CD4-positive, alpha-beta T cell treated with Interleukin-6 for 4 hours (primary cell): ENCODE results near the gene INCENP.
A peak's percentile ranks its signal among the peaks of the same experiment; 100 is the strongest.

Source experiments
- DNase-seq: peaks from one replicate; pipeline ENCODE4 v3.0.0-alpha.2; 2020; ENCODE audit warnings: mixed read lengths

Gene INCENP

DNA sequence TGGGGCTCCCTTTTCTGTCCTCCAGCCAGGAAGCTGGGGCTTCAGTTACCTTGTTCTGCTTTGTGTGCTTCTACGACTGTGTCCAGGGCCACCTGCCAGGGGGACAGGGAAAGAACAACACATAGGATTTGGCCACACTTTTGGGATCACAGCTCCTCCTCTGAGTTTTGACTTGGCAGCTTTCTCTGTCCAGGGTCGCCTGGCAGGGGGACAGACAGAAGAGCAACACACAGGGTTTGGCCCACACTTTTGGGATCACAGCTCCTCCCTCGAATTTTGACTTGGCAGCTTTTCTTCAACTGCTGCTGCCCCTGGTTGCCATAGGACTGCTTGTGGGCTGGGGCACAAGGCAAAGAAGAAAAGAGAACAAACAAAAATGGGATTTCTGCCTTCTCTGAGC lies 19.1 kb downstream of the INCENP start:
- no peak for DNase-seq

DNA sequence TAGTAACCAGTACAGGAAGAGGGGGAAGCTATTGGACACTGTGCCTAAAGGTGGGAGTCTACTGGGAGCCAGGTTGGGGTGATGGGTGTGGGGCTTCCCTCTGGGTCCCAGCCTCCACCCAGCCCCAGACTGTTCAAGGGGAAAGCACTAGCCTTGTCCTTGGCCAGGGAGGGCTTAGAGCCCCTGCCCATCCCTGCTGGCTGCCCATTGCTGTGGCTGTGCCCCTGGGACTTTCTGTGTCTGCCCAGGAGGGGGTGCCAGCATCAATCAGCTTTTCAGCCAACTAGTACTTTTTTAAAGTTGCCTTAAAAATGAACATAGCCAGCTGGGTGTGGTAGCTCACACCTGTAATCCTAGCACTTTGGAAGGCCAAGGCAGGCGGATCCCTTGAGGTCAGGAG lies 19.9 kb downstream of the INCENP start:
- DNase-seq: no peak

DNA sequence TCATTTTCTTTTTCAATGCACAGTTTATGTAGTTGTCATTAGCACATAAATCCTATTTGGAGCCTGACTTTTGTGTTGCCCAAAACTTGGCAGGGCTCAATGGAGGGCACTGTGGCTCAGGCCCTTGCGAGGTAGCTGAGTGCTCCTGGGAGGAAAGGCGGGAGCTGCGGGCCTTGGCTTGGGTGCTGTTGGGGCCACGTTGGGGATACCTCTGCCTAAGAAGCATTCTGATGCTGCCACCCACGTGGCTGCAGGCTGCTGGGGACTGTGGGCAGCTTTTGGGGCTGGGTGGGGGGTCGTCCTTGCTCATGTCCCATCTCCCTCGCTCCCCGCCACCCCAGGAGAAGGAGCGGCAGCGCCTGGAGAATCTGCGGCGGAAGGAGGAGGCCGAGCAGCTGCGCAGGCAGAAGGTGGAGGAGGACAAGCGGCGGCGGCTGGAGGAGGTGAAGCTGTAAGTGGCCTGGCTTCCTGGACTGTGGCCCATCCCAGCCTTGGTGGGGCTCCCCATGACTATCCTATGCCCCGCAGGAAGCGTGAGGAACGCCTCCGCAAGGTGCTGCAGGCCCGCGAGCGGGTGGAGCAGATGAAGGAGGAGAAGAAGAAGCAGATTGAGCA lies 20.9 kb downstream of the INCENP start:
- no peak for DNase-seq

DNA sequence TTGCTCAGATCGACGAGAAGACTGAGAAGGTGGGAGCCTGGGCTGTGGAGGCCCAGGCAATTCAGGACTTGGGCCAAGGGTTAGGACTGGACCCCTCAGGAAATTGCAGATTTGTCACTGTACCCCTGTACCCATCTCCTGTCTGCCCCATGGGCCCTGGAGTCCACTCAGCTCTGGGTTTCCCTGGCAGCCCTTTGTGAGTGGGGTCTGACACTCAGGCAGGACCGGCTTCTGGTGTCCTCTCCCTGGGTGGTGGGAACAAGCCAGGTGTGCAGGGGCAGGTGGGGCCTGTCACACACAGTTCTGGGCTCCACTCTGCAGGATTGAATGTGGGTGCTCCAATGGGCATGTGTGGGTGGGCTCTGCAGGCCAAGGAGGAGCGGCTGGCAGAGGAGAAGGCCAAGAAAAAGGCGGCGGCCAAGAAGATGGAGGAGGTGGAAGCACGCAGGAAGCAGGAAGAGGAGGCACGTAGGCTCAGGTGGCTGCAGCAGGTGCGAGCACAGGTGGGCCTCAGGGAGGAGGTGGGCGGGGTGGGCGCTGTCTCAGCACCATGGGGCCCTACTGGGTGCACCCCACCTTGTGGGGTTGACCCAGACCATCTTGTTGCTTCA lies 21.6 kb downstream of the INCENP start:
- no peak for DNase-seq

DNA sequence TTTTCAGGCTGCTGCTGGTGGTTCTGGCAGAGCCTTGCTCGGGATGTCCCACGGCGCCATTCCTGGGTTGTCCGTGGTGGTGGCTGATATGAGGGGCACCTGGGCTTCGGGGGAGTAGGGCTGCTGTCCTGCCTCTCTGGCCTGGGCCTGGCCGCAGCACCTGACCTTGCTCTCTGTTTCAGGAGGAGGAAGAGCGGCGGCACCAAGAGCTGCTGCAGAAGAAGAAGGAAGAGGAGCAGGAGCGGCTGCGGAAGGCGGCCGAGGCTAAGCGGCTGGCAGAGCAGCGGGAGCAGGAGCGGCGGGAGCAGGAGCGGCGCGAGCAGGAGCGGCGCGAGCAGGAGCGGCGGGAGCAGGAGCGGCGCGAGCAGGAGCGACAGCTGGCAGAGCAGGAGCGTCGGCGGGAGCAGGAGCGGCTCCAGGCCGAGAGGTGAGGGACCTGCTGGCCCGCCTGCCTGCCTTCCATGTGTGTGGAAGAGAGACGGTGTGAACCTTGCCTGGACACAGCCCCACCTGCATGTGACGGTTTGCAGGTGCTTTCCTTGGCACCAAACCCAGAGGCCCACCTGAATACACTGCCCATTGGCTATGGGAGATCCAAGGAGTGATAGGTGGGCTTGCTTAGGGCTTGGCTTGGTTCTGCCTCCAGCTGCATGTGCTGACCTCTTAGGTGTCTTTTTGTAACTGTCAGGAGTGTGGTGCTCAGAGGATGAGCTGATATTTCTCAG lies 22.8 kb downstream of the INCENP start:
- no peak for DNase-seq

DNA sequence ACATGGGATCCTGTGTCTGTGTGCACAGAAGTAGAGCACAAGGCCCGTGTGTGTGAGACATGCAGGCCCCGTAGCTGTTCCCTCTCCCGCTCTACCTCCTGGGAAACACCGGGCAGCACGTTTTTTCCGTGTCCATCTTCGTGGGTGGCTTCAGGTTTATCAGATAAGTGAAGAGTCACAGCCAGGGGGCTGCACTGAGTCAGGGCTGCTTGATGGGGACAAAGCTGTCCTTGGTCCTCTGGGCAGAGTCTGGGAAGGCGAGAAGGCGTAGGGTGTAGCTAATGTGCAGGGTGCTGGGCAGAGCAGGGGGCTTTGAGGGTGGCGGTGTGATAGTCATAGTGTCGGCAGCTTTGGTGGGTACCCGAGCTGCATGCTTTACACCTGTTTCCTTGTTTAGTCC lies 23.7 kb downstream of the INCENP start:
- DNase-seq: no peak

DNA sequence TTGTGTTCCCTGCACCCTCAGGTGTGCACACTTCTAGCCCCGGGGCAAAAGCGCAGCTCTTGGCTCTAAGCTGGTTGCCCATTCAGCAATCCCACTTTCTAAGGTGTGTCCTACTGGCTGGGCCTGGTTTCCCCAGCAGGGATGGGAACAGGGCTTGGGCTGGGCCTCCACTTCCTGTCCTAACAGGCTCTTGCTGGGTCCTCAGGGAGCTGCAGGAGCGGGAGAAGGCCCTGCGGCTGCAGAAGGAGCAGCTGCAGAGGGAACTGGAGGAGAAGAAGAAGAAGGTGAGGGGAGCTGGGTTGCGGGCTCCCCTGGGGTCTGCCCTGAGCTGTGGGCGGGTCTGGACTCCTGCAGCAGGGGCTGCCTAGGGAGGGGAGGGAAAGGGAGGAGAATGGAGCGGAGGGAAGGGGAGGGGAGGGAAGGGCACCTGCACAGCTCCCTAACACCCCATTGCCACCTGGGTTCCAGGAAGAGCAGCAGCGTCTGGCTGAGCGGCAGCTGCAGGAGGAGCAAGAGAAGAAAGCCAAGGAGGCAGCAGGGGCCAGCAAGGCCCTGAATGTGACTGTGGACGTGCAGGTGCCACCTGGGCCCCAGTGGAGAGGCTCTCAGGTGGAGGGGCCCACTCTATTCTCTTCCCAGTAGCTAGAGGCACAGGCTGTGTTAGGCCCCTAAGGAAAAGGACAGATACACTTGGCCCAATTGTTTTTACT lies 24.6 kb downstream of the INCENP start:
- DNase-seq: no peak

DNA sequence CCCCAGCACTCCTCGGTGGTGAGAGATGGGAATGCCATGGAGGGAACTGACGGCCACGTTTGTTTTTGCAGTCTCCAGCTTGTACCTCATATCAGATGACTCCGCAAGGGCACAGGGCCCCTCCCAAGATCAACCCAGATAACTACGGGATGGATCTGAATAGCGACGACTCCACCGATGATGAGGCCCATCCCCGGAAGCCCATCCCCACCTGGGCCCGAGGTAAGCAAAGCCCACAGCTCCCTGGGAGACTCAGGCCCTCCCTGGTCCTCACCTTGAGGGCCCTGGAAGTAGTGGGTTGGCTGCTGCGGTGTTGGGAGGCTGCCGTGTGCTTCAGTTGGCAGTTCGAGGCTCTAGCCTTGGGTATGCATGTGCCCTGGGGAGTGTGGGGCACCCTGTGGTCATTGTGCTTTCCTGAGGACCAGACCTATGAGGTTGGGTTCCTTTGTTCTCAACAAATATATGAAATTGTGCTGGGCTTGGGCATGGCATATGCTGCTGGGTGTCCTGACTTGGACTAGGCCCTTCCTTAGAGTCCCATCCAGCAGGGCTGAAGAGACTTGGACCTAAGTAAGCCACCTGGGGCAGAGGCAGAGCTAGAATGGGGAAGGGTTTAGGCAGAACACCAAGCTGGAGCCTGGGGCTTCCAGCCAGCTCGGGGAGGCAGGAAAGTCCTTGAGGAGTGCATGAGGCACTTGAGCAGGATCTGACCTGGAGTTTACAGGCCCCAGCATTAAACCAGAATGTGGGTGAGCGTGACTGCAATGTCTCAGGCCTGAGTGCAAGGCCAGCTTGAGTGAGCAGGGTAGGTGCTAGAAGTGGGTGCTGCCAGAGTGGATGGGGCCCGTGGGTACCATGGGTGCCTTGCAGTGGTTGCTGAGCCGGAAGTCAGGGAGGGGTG lies 26.4 kb downstream of the INCENP start:
- no peak for DNase-seq

DNA sequence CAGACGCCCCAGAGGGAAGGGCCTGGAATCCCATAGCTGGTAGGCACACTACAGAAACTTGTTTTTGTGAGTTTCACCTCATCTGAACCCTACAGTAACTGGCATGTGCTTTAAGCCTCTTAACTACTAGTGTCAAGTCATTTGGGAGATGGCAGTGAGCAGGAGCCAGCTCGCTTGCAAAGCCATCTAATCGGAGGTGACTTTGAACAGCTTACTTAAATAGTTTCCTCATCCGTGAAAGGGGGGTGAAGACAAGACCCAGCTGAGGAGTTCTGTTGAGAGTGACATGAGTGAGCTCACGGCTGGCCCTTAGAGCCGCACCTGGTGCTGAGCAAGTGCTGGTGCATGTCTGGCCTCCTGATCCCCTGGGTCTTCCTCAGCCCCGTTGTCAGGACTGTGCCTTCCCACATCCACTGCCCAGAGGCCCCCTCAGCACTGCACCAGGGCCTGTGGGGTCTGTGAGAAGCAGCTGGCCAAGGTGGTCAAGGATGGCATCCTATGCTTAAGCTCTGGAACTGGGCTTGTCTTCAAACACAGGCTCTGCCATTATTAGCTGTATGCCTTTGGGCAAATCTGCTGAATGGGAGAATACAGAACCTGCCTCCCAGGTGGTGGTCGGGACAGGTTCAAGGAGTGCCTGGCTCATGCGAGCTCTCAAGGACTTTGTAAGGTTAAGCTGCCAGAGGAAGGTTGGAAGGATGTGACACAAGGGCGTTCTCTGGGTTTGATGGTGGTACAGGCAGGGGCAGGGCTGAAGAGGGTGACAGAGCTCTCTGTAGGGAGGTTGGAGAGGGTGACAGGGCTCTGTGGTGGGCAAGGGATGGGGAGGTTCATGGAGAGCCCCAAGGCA lies 27.3 kb downstream of the INCENP start:
- DNase-seq: no peak

DNA sequence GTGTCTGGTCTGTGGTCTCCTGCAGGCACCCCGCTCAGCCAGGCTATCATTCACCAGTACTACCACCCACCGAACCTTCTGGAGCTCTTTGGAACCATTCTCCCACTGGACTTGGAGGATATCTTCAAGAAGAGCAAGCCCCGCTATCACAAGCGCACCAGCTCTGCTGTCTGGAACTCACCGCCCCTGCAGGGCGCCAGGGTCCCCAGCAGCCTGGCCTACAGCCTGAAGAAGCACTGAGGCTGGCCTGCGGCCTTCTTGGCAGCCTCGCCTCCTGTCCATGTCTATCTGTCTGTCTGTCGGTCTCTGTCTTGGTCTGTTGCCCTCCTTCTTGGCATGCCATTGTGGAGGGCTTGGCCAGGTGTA lies 27.9 kb downstream of the INCENP start:
- no peak for DNase-seq

DNA sequence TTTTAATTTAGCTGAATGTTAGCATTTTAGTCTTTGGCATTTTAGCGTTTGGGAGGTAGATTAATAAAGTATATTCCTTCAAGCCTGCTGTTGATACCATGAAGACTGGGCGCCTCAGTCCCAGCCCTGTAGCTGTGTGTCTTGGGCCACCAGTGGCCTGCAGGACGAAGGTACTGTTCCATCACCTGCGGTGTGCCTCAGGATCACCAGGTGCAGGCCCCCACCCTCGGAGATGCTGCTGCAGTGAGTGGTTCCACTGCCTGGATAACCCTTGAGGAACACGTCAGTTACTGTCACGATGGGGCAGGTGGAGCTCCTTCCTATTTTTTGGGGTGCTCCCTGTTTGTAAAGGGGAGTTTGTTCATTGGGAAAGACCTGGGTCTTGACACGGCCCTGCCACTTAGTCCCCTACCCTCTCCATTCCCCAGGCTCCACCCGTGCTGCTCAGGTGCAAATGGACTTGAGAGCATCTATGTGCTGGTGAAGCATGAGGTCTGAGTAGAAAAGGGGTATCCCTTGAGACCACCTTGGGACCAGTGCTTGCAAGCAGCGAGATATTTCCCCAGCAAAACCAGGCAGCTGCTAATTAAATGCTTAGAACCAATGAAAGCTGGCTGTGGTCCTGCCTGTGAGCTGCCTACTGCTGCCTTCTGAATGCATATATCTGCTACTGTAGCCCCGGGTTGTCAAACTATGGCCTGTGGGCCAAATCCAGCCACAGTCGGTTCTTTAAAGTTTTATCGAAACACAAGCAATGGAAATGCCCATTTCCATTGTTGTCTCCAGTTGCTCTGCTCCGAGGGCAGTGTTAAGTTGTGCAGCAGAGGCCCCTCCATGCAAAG lies 28.7 kb downstream of the INCENP start:
- no peak for DNase-seq

DNA sequence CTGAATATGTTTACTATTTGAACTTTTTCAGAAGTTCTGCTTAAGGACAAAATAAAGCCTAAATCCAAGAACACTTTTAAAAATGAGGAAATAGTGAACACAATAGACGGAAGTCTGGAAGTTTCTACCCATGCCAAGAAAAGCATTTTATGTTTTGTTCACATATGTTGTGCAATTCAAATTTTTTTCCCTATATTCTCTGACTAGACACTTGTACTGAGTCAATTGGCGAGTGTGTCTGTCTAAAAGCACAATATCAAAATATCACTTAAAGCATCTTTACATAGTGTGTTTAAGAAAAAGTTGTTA lies 29.2 kb downstream of the INCENP start:
- DNase-seq: no peak

DNA sequence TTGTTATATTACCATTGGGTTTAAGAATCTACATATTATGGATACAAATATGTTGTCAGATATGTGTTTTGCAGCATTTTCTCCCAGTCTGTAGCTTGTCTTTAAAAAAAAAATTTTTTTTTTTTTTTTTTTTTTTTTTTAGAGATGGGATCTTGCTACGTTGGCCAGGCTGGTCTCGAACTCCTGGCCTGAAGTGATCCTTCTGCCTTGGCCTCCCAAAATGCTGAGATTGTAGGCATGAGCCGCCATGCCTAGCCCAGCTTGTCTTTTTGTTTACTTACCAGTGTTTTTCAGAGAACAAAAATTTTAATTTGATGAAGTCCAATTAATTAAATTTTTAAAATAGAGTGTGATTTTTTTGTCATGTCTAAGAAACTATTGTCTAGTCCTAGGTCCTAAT lies 29.8 kb downstream of the INCENP start:
- no peak for DNase-seq

DNA sequence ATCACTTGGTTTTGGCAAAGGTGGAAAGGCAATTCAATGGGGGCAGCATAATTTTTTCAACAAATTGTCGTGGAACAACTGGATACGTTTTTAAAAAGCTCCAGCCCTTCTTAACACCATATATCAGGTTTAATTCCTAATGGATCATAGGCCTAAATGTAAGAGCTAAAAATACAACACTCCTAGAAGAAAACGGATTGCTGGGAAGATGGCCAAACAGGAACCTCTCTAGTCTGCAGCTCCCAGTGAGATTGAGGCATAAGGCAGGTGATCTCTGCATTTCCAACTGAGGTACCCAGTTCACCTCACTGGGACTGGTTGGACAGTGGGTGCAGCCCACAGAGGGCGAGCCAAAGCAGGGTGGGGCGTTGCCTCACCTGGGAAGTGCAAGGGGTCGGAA lies 33.8 kb downstream of the INCENP start:
- DNase-seq: no peak

DNA sequence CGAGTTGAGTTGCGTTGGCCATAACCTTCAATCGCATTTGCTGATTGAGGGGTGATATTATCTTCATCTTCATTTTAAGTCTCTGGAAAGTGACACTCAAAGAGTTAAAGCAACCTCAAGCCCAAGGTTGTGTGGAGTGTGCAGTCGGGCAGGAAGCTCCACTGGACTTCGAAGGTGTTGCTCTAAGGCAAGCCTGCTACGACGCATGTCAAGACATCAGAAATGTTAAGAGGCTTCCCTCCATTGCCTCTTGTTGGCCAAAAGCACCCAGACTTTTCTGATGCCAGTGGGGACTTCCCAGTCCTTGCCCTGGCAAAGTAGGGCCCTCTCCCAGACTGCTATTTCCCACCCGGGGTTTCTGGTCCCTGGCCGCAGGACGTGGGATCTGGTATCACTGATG lies 42.6 kb downstream of the INCENP start:
- no peak for DNase-seq

DNA sequence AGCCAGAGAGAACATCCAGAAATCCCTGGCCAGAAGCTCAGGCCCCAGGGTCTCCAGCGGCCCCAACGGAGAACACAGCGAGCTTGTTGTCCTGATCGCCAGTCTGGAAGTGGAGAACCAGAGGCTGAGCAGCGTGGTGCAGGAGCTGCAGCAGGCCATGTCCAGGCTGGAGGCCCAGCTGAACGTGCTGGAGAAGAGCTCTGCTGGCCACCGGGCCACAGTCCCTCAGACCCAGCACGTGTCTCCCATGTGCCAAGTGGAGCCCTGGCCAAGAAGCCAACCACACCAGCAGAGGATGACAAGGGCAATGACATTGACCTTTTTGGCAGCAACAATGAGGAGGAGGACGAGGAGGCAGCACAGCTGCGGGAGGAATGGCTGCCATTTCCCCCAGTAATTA lies 45.6 kb downstream of the INCENP start:
- DNase-seq: no peak

DNA sequence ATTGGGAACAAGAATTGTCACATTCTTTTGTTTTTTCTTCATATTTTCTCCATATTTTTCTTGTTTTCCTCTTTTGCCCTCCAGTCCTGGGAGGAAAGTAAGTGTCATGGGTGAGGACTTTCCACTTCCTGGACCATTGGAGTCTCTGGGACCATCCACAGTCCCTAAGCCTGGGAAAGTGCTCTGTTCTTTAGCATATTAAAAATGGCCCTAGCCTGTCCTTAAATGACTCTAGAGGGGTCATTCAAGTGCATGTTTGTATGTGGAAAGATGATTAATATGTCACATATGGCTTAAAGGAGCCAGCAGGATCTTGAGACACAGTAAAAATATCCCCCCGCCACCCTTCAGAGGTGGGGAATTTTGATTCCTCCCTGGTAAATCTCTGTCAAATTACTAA lies 46.1 kb downstream of the INCENP start:
- DNase-seq: no peak

DNA sequence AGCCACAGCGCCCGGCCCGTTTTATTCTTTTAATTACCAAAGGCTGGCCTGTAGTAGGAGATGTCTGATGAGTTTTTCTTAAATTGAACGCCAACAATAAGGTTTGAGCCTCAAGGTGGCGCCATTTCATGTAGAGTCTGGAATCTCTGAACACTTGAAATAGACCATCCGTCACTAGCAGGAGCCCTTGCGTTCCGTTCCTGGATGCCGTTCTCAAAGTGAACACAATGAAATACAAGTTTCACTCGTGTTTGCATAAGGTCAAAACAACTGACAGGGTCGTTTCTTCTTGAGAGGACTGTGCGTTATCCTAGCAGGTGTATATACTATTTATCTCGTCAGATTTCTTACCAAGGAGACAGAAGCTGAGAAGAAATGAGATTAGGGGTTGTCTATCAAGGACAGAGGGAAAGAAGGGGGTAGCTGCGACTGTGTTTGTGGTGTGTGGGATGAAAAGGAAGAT lies 47.5 kb downstream of the INCENP start:
- DNase-seq: peak; percentile 78

DNA sequence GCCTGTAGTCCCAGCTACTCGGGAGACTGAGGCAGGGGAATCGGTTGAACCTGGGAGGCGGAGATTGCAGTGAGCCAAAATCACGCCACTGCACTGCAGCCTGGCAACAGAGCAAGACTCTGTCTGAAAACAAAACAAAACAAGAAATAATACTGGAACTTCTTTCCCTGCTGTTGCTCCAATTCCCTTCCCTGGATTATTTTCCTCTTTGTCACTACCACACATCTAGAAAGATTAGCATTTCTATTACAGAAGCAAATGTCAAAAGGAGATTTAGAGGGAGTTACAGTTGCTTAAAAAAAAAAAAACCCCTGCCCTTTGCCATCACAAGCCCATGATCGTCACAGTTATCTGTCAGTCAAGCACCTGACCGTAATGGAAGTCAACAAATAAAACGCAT lies 48.5 kb downstream of the INCENP start:
- no peak for DNase-seq

DNA sequence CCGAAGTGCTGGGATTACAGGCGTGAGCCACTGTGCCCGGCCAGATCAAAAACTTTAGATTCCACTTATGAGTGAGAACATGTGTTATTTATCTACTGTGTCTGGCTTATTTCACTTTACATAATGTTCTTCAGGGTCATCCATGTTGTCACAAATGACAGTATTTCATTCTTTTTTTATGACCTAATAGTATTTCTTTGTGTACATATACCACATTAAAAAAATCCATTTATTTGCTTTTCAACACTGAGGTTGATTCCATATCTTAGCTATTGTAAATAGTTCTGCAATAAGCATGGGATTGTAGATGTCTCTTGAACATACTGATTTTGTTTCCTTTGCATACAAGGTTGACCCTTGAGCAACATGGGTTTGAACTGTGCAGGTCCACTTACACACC lies 53.0 kb downstream of the INCENP start:
- no peak for DNase-seq

DNA sequence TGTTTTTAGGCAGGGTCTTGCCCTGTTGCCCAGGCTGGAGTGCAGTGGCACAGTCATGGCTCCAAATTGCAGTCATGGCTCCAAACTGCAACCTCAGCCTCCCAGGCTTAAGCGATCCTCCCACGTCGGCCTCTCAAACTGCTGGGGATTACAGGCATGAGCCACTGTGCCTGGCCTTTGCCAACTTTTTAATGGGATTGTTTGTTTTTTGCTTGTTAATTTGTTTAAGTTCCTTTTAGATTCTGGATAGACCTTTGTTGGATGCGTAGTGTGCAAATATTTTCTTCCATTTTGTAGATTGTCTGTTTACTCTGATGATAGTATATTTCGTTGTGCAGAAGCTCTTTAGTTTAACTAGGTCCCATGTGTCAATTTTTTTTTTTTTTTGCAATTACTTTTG lies 56.2 kb downstream of the INCENP start:
- no peak for DNase-seq
